ENCODE measurements around the gene RASA3. TPM values are rescaled to one million over a fixed set of nuclear protein-coding genes. Genes with fewer than 3 reads are reported as not detected.

The RASA3 gene
- total RNA-seq, 2 experiments from 2014 or later, result 97.2 to 99.3 TPM

- Mint-ChIP-seq H3K27ac (no peak overlapping the region), H3K27me3 (no peaks in the 10 kb centered on the region), H3K9me3 (peaks cover 27% of the 10 kb centered on the region), H3K4me1 (peaks cover 3% of the 10 kb centered on the region), H3K36me3 (ENCODE audit: low read depth) (peaks cover 32% of the 10 kb centered on the region), H3K4me3 (no peak overlapping the region)
- DNase-seq, result no peak
- ChIA-PET CTCF (no interaction called here), POLR2A (no interaction called here)
These were observed 175.9 kb downstream of the RASA3 start for GRCh38 chr13:113956571-113956970.

- Mint-ChIP-seq H3K4me3 (no peak overlapping the region), H3K36me3 (ENCODE audit: low read depth) (peaks cover 32% of the 10 kb centered on the region), H3K27me3 (no peaks in the 10 kb centered on the region), H3K4me1 (peaks cover 4% of the 10 kb centered on the region), H3K27ac (no peak overlapping the region), H3K9me3 (peaks cover 27% of the 10 kb centered on the region)
- CTCF ChIA-PET, result no interaction called here
- DNase-seq, result no peak
- POLR2A ChIA-PET, result no interaction called here
These were observed 176.7 kb downstream of the RASA3 start for GRCh38 chr13:113955691-113956090.

GRCh38 chr13:113955235-113955634 lies 177.2 kb downstream of the RASA3 start:
- Mint-ChIP-seq H3K4me1 (peaks cover 4% of the 10 kb centered on the region), H3K36me3 (ENCODE audit: low read depth) (peaks cover 29% of the 10 kb centered on the region), H3K4me3 (no peak overlapping the region), H3K27ac (no peak overlapping the region), H3K27me3 (no peaks in the 10 kb centered on the region), H3K9me3 (peaks cover 23% of the 10 kb centered on the region)
- no peak for DNase-seq
- POLR2A ChIA-PET, result no interaction called here
- CTCF ChIA-PET, result no interaction called here

GRCh38 chr13:113954046-113954835 lies 178.2 kb downstream of the RASA3 start:
- CTCF ChIA-PET, result interaction anchor here (0.9 kb wide), 1 partner anchor 158 kb away, joined by 3 read pairs; no protein-coding TSS in a partner anchor
- DNase-seq, result no peak
- H3K36me3 Mint-ChIP-seq (ENCODE audit: low read depth), result peaks cover 24% of the 10 kb centered on the region
- H3K4me3 Mint-ChIP-seq, result no peak overlapping the region
- no peaks in the 10 kb centered on the region for H3K27me3 Mint-ChIP-seq
- H3K27ac Mint-ChIP-seq, result no peak overlapping the region
- POLR2A ChIA-PET, result no interaction called here
- H3K9me3 Mint-ChIP-seq, result peaks cover 17% of the 10 kb centered on the region
- H3K4me1 Mint-ChIP-seq, result peaks cover 4% of the 10 kb centered on the region

GRCh38 chr13:113953561-113953960 lies 178.9 kb downstream of the RASA3 start:
- Mint-ChIP-seq H3K36me3 (ENCODE audit: low read depth) (peaks cover 21% of the 10 kb centered on the region), H3K27ac (no peak overlapping the region), H3K9me3 (peaks cover 14% of the 10 kb centered on the region), H3K4me3 (no peak overlapping the region), H3K27me3 (no peaks in the 10 kb centered on the region), H3K4me1 (peaks cover 4% of the 10 kb centered on the region)
- no peak for DNase-seq
- POLR2A ChIA-PET, result interaction anchor here (1.0 kb wide), 1 partner anchor 157 kb away, joined by 4 read pairs; no protein-coding TSS in a partner anchor
- CTCF ChIA-PET, result no interaction called here

GRCh38 chr13:113952983-113953520 lies 179.4 kb downstream of the RASA3 start:
- no peak for DNase-seq
- H3K36me3 Mint-ChIP-seq (ENCODE audit: low read depth), result peaks cover 17% of the 10 kb centered on the region
- no peak overlapping the region for H3K4me3 Mint-ChIP-seq
- peaks cover 11% of the 10 kb centered on the region for H3K9me3 Mint-ChIP-seq
- no peaks in the 10 kb centered on the region for H3K27me3 Mint-ChIP-seq
- CTCF ChIA-PET, result no interaction called here
- no peak overlapping the region for H3K27ac Mint-ChIP-seq
- POLR2A ChIA-PET, result interaction anchor here (1.0 kb wide), 1 partner anchor 158 kb away, joined by 4 read pairs; no protein-coding TSS in a partner anchor
- H3K4me1 Mint-ChIP-seq, result peaks cover 4% of the 10 kb centered on the region

GRCh38 chr13:113952151-113952982 lies 180.1 kb downstream of the RASA3 start:
- Mint-ChIP-seq H3K4me1 (peaks cover 4% of the 10 kb centered on the region), H3K27me3 (no peaks in the 10 kb centered on the region), H3K4me3 (no peak overlapping the region), H3K9me3 (peaks cover 5% of the 10 kb centered on the region), H3K36me3 (ENCODE audit: low read depth) (peaks cover 11% of the 10 kb centered on the region), H3K27ac (no peak overlapping the region)
- no peak for DNase-seq
- ChIA-PET POLR2A (interaction anchor here (0.5 to 1.0 kb wide), 2 partner anchors 159 to 907 kb away, joined by 3 to 4 read pairs; no protein-coding TSS in a partner anchor), CTCF (no interaction called here)

- H3K36me3 Mint-ChIP-seq (ENCODE audit: low read depth), result peaks cover 11% of the 10 kb centered on the region
- no peak overlapping the region for H3K27ac Mint-ChIP-seq
- ChIA-PET POLR2A (no interaction called here), CTCF (no interaction called here)
- no peaks in the 10 kb centered on the region for H3K27me3 Mint-ChIP-seq
- peak; percentile 70 for DNase-seq
- H3K4me3 Mint-ChIP-seq, result no peak overlapping the region
- peaks cover 4% of the 10 kb centered on the region for H3K4me1 Mint-ChIP-seq
- H3K9me3 Mint-ChIP-seq, result peaks cover 5% of the 10 kb centered on the region
These were observed 181.0 kb downstream of the RASA3 start for GRCh38 chr13:113951246-113951999.

GRCh38 chr13:113950451-113951245 lies 181.8 kb downstream of the RASA3 start:
- no peaks in the 10 kb centered on the region for H3K27me3 Mint-ChIP-seq
- H3K4me3 Mint-ChIP-seq, result no peak overlapping the region
- peaks cover 4% of the 10 kb centered on the region for H3K4me1 Mint-ChIP-seq
- no peaks in the 10 kb centered on the region for H3K9me3 Mint-ChIP-seq
- ChIA-PET CTCF (no interaction called here), POLR2A (no interaction called here)
- DNase-seq, result no peak
- H3K36me3 Mint-ChIP-seq (ENCODE audit: low read depth), result peaks cover 5% of the 10 kb centered on the region
- H3K27ac Mint-ChIP-seq, result no peak overlapping the region

GRCh38 chr13:113949546-113949945 lies 182.9 kb downstream of the RASA3 start:
- POLR2A ChIA-PET, result no interaction called here
- DNase-seq, result no peak

GRCh38 chr13:113948034-113948742 lies 184.2 kb downstream of the RASA3 start:
- H3K27ac Mint-ChIP-seq, result no peak overlapping the region
- no peaks in the 10 kb centered on the region for H3K36me3 Mint-ChIP-seq (ENCODE audit: low read depth)
- H3K9me3 Mint-ChIP-seq, result no peaks in the 10 kb centered on the region
- POLR2A ChIA-PET, result no interaction called here
- DNase-seq, result no peak
- CTCF ChIA-PET, result no interaction called here
- no peak overlapping the region for H3K4me3 Mint-ChIP-seq
- H3K27me3 Mint-ChIP-seq, result no peaks in the 10 kb centered on the region
- peaks cover 4% of the 10 kb centered on the region for H3K4me1 Mint-ChIP-seq

More at GRCh38 chr13:113949546-113949945, 182.9 kb downstream of the RASA3 start:
- H3K36me3 Mint-ChIP-seq (ENCODE audit: low read depth), result no peaks in the 10 kb centered on the region
- H3K27ac Mint-ChIP-seq, result no peak overlapping the region
- no peaks in the 10 kb centered on the region for H3K9me3 Mint-ChIP-seq
- CTCF ChIA-PET, result no interaction called here
- no peaks in the 10 kb centered on the region for H3K27me3 Mint-ChIP-seq
- peaks cover 4% of the 10 kb centered on the region for H3K4me1 Mint-ChIP-seq
- H3K4me3 Mint-ChIP-seq, result no peak overlapping the region

All from activated CD4-positive, alpha-beta memory T cell treated with anti-CD3 and anti-CD28 coated beads, Interleukin-2, amount 10 ng/mL, durations not matched to agents 7 days and 5 days (primary cell).